Glomerular endothelial cell (primary cell): ENCODE measurements around the gene CSE1L. TPM values are rescaled to one million over a fixed set of nuclear protein-coding genes. Genes with fewer than 3 reads are reported as not detected.
"Not testable (repeated sequence)": the region's sequence is repeated elsewhere in the genome, so short reads cannot be mapped to it uniquely, and the experiment has no call there.

Experiments
- DNase-seq: peaks from one replicate; pipeline ENCODE4 v3.0.0-alpha.2; 2011; ENCODE audit warnings: low read depth, low spot score; ENCODE audit errors: extremely low read depth
- total RNA-seq: library from RNA; depleted of rRNA; stranded (reverse); fragments of >200 nt; gene quantifications from 2 replicates; pipeline ENCODE4 v1.2.3, GENCODE V29; 2015

The CSE1L gene
- total RNA-seq, 1 donor from 2014 or later = 71.4 TPM

- DNase-seq = no peak
These were observed 28.4 kb downstream of the CSE1L start for GRCh38 chr20:49074521-49074920.

- no peak for DNase-seq
These were observed 32.2 kb downstream of the CSE1L start for GRCh38 chr20:49078310-49078709.

- not testable (repeated sequence) for DNase-seq
These were observed 36.2 kb downstream of the CSE1L start for GRCh38 chr20:49082295-49082694.

GRCh38 chr20:49091104-49091503 is 45.0 kb downstream of the CSE1L start:
- no peak for DNase-seq

GRCh38 chr20:49091762-49092161 is 45.6 kb downstream of the CSE1L start:
- no peak for DNase-seq

- DNase-seq = no peak
These were observed 50.2 kb downstream of the CSE1L start for GRCh38 chr20:49096203-49096730.

- no peak for DNase-seq
These were observed 51.0 kb downstream of the CSE1L start for GRCh38 chr20:49097159-49097558.

GRCh38 chr20:49098136-49098535 is 52.0 kb downstream of the CSE1L start:
- no peak for DNase-seq

GRCh38 chr20:49099011-49099410 is 52.9 kb downstream of the CSE1L start:
- DNase-seq = no peak

GRCh38 chr20:49100292-49100691 is 54.2 kb downstream of the CSE1L start:
- DNase-seq = not testable (repeated sequence)

- DNase-seq = no peak
These were observed 54.9 kb downstream of the CSE1L start for GRCh38 chr20:49100972-49101371.

- no peak for DNase-seq
These were observed 56.9 kb downstream of the CSE1L start for GRCh38 chr20:49103019-49103418.

GRCh38 chr20:49103647-49104364 is 57.7 kb downstream of the CSE1L start:
- DNase-seq = no peak

GRCh38 chr20:49104365-49104648 is 58.2 kb downstream of the CSE1L start:
- no peak for DNase-seq

- not testable (repeated sequence) for DNase-seq
These were observed 59.0 kb downstream of the CSE1L start for GRCh38 chr20:49104979-49105547.

- no peak for DNase-seq
These were observed 60.2 kb downstream of the CSE1L start for GRCh38 chr20:49106328-49106727.

GRCh38 chr20:49110767-49111694 is 64.9 kb downstream of the CSE1L start:
- no peak for DNase-seq

GRCh38 chr20:49112596-49113274 is 66.6 kb downstream of the CSE1L start:
- no peak for DNase-seq

- DNase-seq = no peak
These were observed 69.5 kb downstream of the CSE1L start for GRCh38 chr20:49115564-49115963.

GRCh38 chr20:49118307-49118706 is 72.2 kb downstream of the CSE1L start:
- no peak for DNase-seq

- no peak for DNase-seq
These were observed 73.9 kb downstream of the CSE1L start for GRCh38 chr20:49119988-49120387.
